ENCODE measurements around the gene SDK1. TPM values are rescaled to one million over a fixed set of nuclear protein-coding genes. Genes with fewer than 3 reads are reported as not detected.

Gene SDK1
- total and polyA plus RNA-seq, 2 experiments from 2014 or later = 2.1 to 10.0 TPM

DNA sequence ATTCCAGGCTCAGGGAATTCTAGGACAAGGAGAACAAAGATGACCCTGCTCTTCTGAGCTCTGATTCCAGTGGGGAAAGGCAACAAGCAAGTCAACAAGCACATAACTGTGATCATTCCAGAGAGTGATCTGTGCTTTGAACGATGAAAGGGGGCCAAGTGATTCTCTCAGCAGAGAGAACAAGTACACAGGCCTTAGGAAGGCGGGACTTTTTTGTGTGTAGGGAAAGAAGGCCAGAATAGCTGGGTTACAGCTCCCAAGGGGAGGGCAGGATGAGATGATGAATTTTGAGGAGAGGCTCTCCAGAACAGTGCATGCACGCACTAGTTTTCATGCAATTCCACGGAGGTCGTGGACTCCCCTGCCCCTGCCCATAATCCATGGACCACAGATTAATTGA is 565.2 kb downstream of the SDK1 start (continued):
- TF ChIP-seq ETS1 (IDR thresholded peaks at IDR 0.05) (no peak), CREB1 (CRISPR knock-in tag; IDR thresholded peaks at IDR 0.05; ENCODE audit: low read depth) (no peak), ZNF114 (CRISPR knock-in tag; IDR thresholded peaks at IDR 0.05) (no peak), JUNB (IDR thresholded peaks at IDR 0.05; ENCODE audit: unreplicated experiment) (no peak), NANOG (IDR thresholded peaks at IDR 0.05; ENCODE audit: borderline replicate concordance) (no peak), EZH2phosphoT487 (IDR thresholded peaks at IDR 0.05; ENCODE audit: unreplicated experiment) (no peak), STAT1 (IDR thresholded peaks at IDR 0.05; ENCODE audit: unreplicated experiment) (no peak)

- H3K27me3 ChIP-seq (ENCODE audit: insufficient read depth) = no peaks in the 10 kb centered on the region
- ATAC-seq = no peak
- no peaks in the 10 kb centered on the region for H3F3A ChIP-seq (replicated peaks; ENCODE audit: low read depth)
- no peak overlapping the region for H3K27ac ChIP-seq (ENCODE audit: low read depth)
- Mint-ChIP-seq H3K9me3 (peaks cover 8% of the 10 kb centered on the region), H3K27ac (no peak overlapping the region), H3K36me3 (ENCODE audit: low read depth) (peaks cover 7% of the 10 kb centered on the region; the same call in 1 of the 3 replicates), H3K4me1 (no peaks in the 10 kb centered on the region; the same call in 1 of the 3 replicates), H3K27me3 (ENCODE audit: insufficient read depth, low read depth, poor library complexity) (no peaks in the 10 kb centered on the region), H3K4me3 (no peak overlapping the region)
- no peaks in the 10 kb centered on the region for H4K20me1 ChIP-seq (replicated peaks; ENCODE audit: insufficient read depth)
- no peak overlapping the region for H3K4me3 ChIP-seq
- no peak overlapping the region for H3K4me2 ChIP-seq
- H3K9me2 ChIP-seq (ENCODE audit: insufficient read depth) = peaks cover 4% of the 10 kb centered on the region; the same call in 1 of the 2 replicates
- no peaks in the 10 kb centered on the region for H3K4me1 ChIP-seq (ENCODE audit: insufficient read depth)
- DNase-seq (ENCODE audit: low spot score) = no peak
- no peaks in the 10 kb centered on the region for H3K36me3 ChIP-seq (ENCODE audit: insufficient read depth)
- H2AFZ ChIP-seq = no peak overlapping the region
- no peaks in the 10 kb centered on the region for H3K79me2 ChIP-seq (replicated peaks; ENCODE audit: insufficient read depth)
- no peak for TF ChIP-seq ETS1 (IDR thresholded peaks at IDR 0.05)
- no peak for TF ChIP-seq REST (IDR thresholded peaks at IDR 0.05; ENCODE audit: unreplicated experiment)
- TF ChIP-seq JUNB (IDR thresholded peaks at IDR 0.05; ENCODE audit: unreplicated experiment) = no peak
- no peak for TF ChIP-seq ZNF114 (CRISPR knock-in tag; IDR thresholded peaks at IDR 0.05)
- no peak for TF ChIP-seq ZNF331 (CRISPR knock-in tag; IDR thresholded peaks at IDR 0.05; ENCODE audit: low read depth)
- TF ChIP-seq POLR2AphosphoS5 (IDR thresholded peaks at IDR 0.05; ENCODE audit: low read depth) = no peak
- TF ChIP-seq EZH2 (IDR thresholded peaks at IDR 0.05; ENCODE audit: low read depth, unreplicated experiment) = no peak
- TF ChIP-seq CTCF (conservative IDR thresholded peaks at IDR 0.05; ENCODE audit: low read depth in 2 of 2) = no peak
- no peak for TF ChIP-seq CREB1 (CRISPR knock-in tag; IDR thresholded peaks at IDR 0.05; ENCODE audit: low read depth)
- TF ChIP-seq EZH2phosphoT487 (IDR thresholded peaks at IDR 0.05; ENCODE audit: unreplicated experiment) = no peak
- TF ChIP-seq NANOG (IDR thresholded peaks at IDR 0.05; ENCODE audit: borderline replicate concordance) = no peak
Observed at GRCh38 chr7:3867863-3868262, 566.8 kb downstream of the SDK1 start.

All from GM23338 (cell line).